GM19397 (cell line): ENCODE measurements around the gene OCIAD1.
"Not testable (repeated sequence)": the region's sequence is repeated elsewhere in the genome, so short reads cannot be mapped to it uniquely, and the experiment has no call there.

Source experiments
- ATAC-seq: cut with Tn5 transposase; IDR thresholded peaks from one replicate; pipeline ENCODE4 v1.9.1; 2021; ENCODE audit warnings: mild to moderate bottlenecking, moderate library complexity; ENCODE audit not compliant: unreplicated experiment

OCIAD1 gene, protein sequence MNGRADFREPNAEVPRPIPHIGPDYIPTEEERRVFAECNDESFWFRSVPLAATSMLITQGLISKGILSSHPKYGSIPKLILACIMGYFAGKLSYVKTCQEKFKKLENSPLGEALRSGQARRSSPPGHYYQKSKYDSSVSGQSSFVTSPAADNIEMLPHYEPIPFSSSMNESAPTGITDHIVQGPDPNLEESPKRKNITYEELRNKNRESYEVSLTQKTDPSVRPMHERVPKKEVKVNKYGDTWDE

DNA sequence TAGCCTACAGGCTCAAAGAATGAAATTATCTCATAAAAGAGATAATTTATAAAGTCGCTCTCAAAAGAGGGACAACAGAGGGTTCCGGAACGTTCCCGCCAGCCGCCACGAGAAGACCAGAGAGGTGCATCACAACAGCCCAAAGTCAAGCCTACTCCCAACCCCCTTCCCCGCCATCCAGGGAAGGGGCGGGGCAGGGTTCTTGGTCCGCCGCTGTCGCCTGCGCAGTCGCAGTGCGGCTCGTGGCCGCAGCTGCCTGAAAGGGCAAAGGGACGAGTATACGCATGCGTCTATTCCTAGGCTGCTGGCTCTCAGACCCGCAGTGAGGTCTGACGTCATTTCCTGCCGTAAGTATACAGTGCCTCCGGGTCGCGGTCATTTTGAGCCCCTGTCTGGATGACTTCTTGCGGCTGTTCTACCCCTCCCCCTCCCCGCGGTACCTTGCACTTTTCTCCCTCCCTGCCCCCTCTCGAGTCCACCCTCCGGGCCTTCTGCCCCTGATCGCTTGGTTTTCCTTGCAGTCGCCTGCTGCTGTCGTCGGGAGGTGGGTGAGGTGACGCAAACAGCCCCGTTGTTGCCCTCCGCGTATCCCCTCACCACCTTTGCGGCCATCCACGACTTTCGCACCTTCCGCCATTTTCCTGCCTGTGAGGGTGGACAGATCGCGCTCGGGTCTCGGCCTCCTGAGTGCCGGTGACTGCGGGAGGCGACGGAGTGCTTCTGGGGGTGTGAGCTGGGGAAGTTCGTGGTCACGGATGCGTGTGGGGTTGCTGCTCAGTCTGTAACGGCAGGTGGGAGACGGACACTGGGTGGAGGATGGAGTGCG, at the start of gene OCIAD1:
TSS of gene OCIAD1 (plus strand) at position 383 of the 826 bp plus-strand sequence. CDS start 1,537 bp downstream, outside the sequence.
- peak; percentile 100 for ATAC-seq

DNA sequence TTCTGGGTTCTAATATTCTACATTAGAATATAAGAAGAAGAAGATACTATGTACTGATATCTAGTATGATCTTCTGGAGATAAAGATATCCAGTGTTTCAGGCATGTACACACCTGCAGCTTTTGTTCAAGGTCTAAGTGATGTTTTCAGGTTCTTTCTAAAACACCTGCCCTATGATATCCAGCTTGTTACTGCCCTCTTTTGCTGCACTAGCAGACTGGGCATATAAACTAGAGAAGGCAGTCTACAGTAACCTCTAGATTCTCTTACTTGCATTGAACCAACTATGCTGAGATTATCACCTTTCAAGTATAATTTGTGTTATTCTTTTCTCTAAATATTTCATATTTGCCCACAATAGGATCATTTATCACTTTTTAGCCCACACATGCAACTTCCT, 48.9 kb upstream of the OCIAD1 start:
- ATAC-seq = no peak

DNA sequence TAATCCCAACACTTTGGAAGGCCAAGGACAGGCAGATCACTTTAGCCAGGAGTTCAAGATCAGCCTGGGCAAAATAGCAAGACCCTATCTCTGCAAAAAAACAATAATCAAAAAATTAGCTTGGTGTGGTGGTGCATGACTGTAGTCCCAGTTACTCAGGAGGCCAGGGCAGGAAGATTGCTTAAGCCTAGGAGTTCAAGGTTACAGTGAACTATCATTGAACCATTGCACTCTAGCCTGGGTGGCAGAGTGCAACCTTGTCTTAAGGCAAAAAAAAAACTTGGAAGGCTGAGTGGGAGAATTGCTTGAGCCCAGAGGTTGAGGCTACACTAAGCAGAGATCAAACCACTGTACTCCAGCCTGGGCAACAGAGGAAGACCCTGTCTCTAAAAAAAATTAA, 45.6 kb upstream of the OCIAD1 start:
- ATAC-seq = no peak

DNA sequence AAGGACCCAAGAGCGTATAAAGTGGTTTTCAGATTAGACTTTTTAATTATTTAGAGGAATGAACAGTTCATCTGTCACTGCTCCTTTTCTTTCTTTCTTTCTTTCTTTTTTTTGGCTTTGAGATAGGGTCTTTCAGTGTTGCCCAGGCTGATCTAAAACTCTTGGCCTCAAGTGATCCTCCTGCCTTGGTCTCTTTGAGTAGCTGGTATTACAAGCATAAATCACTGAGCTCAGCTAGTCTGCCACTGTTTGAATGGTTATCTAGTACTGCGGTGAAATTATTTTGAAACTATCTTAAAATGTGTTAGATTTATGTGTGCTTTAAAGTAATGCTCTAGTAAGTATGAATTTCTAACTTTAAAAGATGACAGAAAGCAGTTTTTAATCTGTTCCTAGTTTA, 44.3 kb upstream of the OCIAD1 start:
- no peak for ATAC-seq

DNA sequence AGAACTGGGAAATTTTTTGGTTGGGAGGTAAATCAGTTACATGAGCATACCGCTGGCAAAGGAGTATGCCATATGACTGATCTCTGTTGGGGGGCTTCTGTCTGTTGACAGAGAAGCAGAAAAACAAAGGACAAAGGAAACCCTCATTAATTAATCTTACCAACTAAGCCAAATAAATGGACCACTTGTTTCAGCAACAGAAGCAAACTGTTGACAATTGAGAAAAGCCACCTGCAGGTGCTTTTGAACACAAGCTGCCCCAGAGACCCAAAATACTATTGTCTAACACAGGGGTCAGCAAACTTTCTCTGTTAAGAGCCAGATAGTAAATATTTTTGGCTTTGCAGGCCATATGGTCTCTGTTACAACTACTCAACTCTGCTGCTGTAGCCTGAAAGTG, 43.8 kb upstream of the OCIAD1 start:
- ATAC-seq = no peak

DNA sequence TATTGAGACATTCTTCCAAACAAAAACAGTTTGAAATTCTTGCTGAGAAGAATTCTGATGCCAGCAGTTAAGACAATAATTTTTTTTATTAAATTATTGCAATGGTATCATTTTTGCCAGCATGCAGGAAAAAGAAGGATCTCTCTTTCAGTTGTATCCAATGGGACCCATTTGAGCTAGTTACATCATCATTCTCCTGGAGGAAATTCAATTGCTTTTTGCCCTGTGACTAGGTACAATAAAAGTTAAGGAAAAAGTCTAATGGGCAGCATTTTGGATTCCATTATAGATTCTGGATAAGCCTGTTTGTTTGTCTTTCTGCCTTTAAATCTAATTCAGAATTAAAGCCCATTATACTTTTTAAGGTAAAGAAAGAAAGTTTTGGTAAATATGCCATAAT, 40.3 kb upstream of the OCIAD1 start:
- no peak for ATAC-seq

DNA sequence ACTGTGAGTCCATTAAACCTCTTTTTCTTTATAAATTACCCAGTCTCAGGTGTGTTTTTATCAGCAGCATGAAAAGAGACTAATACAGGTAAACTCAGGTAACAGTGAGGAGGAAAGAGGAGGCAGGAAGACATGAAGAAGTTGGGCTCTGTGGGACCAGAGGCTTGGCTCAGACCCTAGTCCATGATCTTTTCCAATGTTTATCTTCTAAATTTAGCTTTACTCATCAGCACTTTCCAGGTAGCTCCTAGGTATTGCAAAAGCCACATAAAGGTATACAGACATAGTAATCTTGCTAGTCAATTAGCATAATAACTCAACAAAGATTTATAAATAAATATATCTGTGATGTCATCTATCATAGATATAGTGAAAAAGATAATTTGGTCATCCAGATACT, 39.6 kb upstream of the OCIAD1 start:
- ATAC-seq = no peak

DNA sequence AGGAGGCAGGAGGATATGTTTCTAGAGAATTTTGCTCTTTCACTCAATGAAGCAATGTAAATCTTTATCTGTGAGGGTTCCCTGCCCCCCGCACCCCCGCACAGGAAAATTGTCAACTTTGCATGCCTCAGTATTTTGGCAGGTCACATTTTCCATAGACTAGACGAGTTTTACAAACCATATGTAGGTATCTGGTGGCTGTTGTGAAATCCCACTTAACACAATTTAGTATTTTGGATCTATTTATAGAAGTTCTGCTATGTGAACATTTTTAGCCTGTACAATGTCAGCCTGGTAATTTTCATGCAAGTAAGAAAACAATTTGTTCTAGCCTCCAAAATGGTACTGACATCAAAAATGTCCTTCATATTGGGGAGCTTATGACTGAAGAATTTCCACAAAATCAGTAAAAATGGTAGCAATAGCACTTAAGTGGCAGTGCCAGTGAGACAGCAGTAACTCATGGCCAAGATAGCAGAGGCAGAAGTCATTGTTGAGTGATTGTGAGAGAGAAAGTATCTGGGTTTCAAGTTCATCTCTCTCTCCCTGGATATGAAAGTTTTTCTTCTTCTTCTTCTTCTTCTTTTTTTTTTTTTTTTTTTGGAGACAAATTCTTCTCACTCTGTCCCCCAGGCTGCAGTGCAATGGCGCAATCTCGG, 38.4 kb upstream of the OCIAD1 start:
- no peak for ATAC-seq

DNA sequence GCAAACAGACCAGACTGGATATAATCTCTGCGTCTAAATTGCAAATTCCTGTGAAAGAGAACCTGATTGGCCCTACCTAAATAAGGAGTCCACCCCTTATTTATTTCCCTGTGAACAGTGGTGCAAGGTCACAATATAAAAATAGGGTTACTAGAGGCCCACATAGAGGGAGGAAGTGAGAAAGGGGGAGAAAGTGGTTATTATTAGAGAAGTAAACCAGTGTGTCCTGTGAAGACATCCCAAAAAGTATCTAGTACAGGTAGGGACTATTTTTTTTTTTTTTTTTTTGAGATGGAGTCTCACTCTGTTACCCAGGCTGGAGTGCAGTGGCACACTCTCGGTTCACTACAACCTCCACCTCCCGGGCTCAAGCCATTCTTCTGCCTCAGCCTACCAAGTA, 35.8 kb upstream of the OCIAD1 start:
- ATAC-seq = no peak

DNA sequence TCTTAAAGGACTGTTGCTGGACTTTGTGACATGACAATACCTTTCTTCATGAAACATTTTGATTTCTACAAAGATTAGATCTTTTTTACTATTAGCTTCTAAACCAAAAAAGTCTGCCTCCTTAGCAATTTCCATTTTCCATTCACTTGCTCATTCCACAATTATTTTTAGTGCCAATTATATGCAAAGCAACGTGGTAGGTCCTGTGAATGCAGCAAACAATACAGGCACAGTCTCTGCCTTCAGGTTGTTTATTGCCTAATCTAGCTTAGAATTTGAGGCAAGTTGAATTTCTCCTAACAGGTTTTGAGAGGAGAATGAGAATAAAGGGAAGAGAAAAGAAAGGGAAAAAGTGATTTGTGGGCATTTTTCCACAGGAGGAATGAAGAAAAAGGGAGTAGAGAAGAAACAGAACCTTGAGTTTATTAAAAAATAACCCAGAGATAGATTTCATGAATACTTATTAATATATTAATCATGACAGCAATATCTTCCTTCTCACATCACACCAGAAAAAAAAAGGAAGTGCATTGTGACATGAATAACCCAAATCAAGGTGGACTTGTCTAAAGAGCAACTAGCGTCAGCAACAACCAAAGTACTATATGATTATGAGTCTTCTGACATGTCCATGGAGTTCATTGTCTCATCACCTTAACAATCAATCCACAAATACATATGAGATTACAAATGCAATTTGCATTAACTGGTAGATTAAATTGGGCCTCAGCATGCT, 34.5 kb upstream of the OCIAD1 start:
- no peak for ATAC-seq

DNA sequence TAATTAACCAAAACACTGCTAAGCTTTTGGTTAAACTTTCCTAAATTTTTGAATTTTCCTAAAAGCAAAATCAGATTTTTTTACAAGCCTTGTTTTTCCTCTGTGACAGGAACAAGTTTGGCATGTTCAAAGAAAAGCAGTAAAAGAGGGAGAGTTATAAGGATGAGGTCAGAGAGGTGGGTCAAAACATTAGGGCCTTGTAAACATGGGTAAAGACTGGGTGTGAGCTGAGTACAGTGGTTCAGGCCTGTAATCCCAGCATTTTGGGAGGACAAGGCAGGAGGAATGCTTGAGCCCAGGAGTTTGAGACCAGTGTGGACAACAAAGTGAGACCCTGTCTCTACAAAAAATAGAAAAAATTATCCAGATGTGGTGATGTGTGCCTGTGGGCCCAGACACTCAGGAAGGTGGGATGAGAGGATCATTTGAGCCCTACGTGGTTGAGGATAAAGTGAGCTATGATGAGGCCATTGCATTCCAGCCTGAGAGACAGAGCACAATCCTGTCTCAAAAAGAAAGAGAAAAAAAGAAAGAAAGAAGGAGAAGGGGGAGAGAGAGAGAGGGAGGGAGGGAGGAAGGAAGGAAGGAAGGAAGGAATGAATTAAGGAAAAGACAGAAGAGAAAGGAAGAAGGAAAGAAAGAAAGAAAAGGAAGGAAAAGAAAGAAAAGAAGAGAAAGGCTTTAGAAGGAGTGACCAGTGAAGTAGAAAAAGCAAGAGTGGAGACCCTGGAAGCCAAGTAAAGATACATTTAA, 33.8 kb upstream of the OCIAD1 start:
- no peak for ATAC-seq

DNA sequence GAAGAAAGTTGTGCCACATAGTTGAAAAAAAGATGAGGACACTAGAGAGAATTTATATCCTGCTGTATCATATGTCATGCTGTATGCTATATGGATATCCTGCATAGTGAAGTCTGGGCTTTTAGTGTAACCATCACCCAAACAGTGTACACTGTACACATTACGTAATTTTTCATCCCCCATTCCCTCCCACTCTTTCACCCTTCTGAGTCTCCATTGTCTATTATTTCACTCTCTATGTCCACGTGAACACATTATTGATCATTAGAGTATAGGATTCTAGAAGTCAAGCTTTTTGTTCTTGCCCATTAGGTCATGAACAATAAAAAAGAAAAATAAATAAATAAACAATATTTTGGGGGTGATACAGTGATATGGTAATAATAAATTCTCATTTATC, 32.8 kb upstream of the OCIAD1 start:
- ATAC-seq = no peak

DNA sequence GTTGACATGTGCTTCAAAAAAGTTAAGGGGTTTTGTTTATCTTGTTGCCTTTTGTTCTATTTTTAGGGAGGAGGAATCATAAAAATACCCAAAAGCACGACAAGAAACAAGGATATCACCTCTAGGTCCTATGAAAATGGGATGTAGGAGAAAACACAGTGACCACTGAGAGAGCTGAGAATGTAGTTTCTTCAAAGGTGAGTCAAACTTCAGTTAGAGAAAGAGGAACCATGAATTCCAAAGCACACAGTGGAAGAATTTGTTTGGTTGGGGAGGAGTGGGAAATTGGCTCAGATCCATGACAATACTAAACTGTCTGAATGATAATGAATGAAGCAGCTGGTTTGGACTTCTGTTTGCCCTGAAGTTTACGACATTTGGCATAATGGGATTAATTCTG, 31.7 kb upstream of the OCIAD1 start:
- ATAC-seq = no peak

DNA sequence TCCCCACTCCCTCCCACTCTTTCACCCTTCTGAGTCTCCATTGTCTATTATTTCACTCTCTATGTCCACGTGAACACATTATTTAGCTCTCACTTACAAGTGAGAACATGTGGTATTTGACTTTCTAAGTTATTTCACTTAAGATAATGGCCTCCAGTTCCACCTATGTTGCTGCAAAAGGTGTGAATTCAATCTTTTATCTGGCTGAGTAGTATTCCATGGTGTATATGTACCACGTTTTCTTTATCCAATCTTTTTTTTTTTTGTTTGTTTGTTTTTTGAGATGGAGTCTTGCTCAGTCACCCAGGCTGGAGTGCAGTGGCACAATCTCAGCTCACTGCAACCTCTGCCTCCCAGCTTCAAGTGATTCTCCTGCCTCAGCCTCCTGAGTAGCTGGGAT, 30.7 kb upstream of the OCIAD1 start:
- ATAC-seq = not testable (repeated sequence)

DNA sequence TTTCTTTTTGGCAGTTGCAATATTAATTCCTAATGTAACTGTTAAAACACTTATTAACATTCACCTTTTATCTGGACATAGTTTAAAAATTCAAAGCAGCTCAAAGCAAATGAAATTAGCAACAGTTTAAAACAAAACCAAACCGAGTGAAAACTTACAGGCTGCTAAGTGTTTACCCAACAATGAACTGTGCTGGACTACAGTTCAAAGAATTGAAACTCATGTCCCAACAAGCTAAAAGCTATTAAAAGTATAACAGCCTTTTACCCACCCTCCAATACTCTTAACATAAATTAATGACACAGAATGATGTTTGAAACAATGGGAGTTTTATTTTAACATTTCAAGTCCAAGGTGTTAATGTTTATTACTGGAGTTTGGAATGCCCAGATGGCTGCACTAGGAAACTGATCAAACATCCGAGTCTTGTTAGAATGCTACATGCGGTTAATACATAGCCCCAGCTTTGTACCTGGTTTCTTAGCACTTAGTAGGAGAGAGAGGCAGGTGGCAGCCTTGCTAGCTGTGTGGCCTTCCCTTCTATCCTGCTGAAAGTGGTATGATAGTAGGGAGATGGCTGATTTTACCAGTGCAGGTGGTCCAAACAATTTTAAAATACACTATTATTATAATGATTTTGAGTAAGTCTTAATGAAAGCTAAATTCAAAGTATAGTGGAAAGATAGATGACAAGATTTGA, 29.7 kb upstream of the OCIAD1 start:
- ATAC-seq = no peak

DNA sequence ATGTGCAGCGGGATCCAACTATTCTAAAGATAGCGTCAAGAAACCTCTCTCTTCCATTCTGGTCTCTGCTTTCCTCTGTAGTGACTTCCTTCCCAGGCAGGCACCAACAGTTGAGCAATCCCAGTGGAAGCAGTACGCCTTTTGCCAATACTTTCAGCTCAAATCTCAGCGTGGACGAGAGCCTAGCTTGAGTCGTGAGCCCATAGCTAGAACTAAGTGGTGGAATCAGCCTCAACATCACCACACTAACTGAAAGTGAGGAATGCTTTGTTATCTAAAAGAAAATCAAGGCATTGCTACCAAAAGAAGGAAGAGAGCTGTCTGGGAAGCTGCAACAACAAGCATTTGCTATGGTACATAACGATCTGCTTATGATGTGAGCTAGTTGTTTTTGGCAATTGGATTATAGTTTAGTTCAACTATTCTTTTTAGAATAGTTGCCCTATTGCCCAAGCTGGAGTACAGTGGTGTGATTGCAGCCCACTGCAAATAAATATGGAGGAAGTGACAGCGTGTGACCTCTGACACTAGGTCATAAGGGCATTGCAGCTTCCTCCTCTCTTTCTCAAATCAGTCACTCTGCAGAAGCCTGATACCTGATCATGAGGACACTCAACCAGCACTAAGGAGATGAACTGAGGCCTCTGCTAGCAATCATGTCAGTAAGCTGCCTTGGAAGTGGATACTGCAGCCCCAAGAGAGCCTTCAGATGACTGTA, 26.1 kb upstream of the OCIAD1 start:
- no peak for ATAC-seq

DNA sequence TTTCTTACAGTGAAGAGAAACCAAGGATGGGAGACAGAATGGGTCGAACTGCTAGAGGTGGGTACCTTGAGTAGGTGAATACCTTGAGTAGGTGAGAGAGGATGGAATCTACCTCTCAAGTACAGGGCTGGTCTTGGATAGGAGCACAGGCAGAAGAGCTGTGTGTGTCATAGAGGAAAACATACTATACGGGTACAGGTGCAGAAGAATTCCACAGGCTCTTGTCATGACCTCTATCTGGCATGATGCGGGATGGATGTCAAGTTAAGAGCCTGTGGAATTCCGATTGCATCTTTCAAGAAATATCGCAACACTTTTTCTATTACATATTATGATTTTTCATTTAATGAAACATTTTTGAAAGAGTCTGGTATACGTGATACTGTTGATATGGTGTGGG, 18.0 kb upstream of the OCIAD1 start:
- no peak for ATAC-seq

DNA sequence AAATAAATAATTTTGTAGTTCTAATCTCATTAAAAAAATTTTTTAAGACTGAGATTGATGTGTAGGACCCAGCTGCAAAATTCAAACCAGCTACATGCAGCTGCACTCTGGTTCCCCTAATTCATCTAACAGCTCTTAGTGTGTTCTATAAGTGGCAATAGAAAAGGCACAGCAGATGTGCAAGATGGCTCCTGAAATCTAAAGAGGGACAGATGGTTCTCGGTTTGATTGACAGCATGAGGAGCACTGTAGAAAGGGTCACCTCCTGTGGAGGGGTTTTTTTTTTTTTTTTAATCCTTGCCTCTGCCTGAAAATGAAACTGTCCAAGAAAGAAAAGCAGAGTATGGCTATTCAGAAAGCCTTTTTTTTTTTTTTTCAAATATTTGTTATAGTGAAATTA, 16.9 kb upstream of the OCIAD1 start:
- peak; percentile 81 for ATAC-seq

DNA sequence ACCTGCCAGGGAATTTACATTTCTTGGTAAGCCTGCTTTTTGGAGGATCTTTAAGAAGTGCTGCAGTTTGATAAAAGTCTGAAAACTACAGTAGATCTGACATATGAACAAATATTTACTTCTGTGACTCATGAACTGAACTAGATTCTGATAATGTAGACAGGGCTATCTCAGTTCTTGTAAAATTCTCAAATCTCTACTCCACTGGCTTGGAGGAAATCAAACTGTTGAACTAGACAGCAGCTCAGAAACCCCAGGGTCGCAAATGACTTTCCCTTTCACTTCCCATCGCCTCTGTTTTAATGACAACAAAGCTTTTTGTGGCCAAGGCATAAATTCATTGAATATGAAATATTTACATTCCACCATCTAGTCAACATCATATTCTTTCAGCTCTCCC, 15.4 kb upstream of the OCIAD1 start:
- ATAC-seq = no peak
